ENCODE measurements around the gene GLI2.

- TF ChIP-seq FOXM1 (IDR thresholded peaks at IDR 0.05; ENCODE audit: borderline replicate concordance), result no peak
- TF ChIP-seq PKNOX1 (IDR thresholded peaks at IDR 0.05), result no peak
- TF ChIP-seq ARNT (IDR thresholded peaks at IDR 0.05), result no peak
- no peak for TF ChIP-seq NFRKB (IDR thresholded peaks at IDR 0.05)
- no peak for TF ChIP-seq FOXK2 (IDR thresholded peaks at IDR 0.05)
- TF ChIP-seq FOXA1 (IDR thresholded peaks at IDR 0.05), result no peak
- no peak for TF ChIP-seq SP1 (IDR thresholded peaks at IDR 0.05)
- TF ChIP-seq BHLHE40 (IDR thresholded peaks at IDR 0.05; ENCODE audit: borderline replicate concordance), result no peak
- no peak for TF ChIP-seq ELF4 (IDR thresholded peaks at IDR 0.05)
- no peak for TF ChIP-seq TARDBP (IDR thresholded peaks at IDR 0.05)
- no peak for TF ChIP-seq CTBP1 (IDR thresholded peaks at IDR 0.05; ENCODE audit: borderline replicate concordance)
- no peak for TF ChIP-seq LEF1 (IDR thresholded peaks at IDR 0.05; ENCODE audit: borderline replicate concordance)
- no peak for TF ChIP-seq SUZ12 (IDR thresholded peaks at IDR 0.05)
Observed at GRCh38 chr2:120709608-120710041, 26.0 kb upstream of the GLI2 start.
